K562 (cell line): ENCODE results near the gene TMEM128. TPM values are rescaled to one million over a fixed set of nuclear protein-coding genes. Genes with fewer than 3 reads are reported as not detected.
A peak's percentile ranks its signal among the peaks of the same experiment; 100 is the strongest.

Source experiments
- ATAC-seq: fragments of 200-7000 bp; cut with Tn5 transposase; 3 replicates; pipeline ENCODE4 v1.9.1; 2020; ENCODE audit warnings: moderate library complexity
- BruUV-seq: library from RNA; stranded (reverse); fragments of 400-500 nt; replicated peaks from 2 replicates; lab custom pipeline; 2021; lab: Mats Ljungman, UMichigan
- CTCF ChIA-PET: fragments of 300-600 bp; formaldehyde crosslinking; extraction: SDS; loops from one replicate; lab custom pipeline; 2021; ENCODE audit warnings: low intra/inter-chr PET ratio; lab: Yijun Ruan, JAX
- POLR2A ChIA-PET: fragments of 300-600, 350-650 bp; sonication (Branson Sonifier 250); formaldehyde crosslinking; extraction: SDS; loops from one replicate; lab custom pipeline; 2021; ENCODE audit warnings: antibody characterized with exemption, inconsistent platforms; lab: Yijun Ruan, JAX
- DNase-seq, 4 experiments: peaks; one replicate each; pipeline versions ENCODE4 v3.0.0 to v3.0.0-alpha.2; 2011 to 2018; ENCODE audit warnings: low spot score in 3 of 4, mixed read lengths in 3 of 4; ENCODE audit errors: extremely low read depth in 1 of 4
- FAIRE-seq: peaks from 2 replicates; lab custom pipeline; 2011; peaks lifted over from hg19 to GRCh38; lab: Jason Lieb, UNC
- H2AFZ ChIP-seq: 2 replicates; pipeline ENCODE4 v1.6.0; 2011; ENCODE audit warnings: low read depth, low read length, control low read depth, inconsistent platforms
- H3K27ac ChIP-seq: fragments of 200-600 bp; 3 replicates; pipeline ENCODE4 v1.8.0; 2011; ENCODE audit warnings: low read depth, mild to moderate bottlenecking, control low read depth, inconsistent platforms, low read length, moderate library complexity, mixed read lengths; ENCODE audit errors: extremely low read depth
- H3K27me3 ChIP-seq, 2 experiments: fragments of 300-600 bp in 1 of 2; 2 replicates in 1 of 2; 3 replicates in 1 of 2; pipeline versions ENCODE4 v1.6.0 to v1.8.0; 2011; ENCODE audit warnings: inconsistent platforms in 2 of 2, low read length in 2 of 2, mild to moderate bottlenecking in 1 of 2, mixed read lengths in 1 of 2, moderate library complexity in 1 of 2; ENCODE audit not compliant: control insufficient read depth in 2 of 2, insufficient read depth in 2 of 2
- H3K36me3 ChIP-seq: fragments of 300-600 bp; 3 replicates; pipeline ENCODE4 v1.8.0; 2011; ENCODE audit warnings: mild to moderate bottlenecking, low read length, inconsistent platforms; ENCODE audit not compliant: control insufficient read depth, insufficient read depth
- H3K4me1 ChIP-seq, 2 experiments: fragments of 200-600 bp in 1 of 2; replicated peaks in 1 of 2; 2 replicates in 1 of 2; 3 replicates in 1 of 2; pipeline versions ENCODE4 v1.5.1 to v1.8.0; 2011; ENCODE audit warnings: inconsistent platforms in 2 of 2, low read length in 2 of 2, mild to moderate bottlenecking in 1 of 2, mixed read lengths in 1 of 2, moderate library complexity in 1 of 2; ENCODE audit not compliant: control insufficient read depth in 2 of 2, insufficient read depth in 2 of 2
- H3K4me2 ChIP-seq: 2 replicates; pipeline ENCODE4 v1.6.1; 2011; ENCODE audit warnings: low read length, control low read depth, inconsistent platforms, mixed read lengths; ENCODE audit not compliant: insufficient read depth
- H3K4me3 ChIP-seq: fragments of 200-600 bp; sonication (generic), shearing (Covaris generic); 2 replicates; pipeline ENCODE4 v1.5.1; 2016; ENCODE audit warnings: control low read depth, inconsistent platforms
- H3K79me2 ChIP-seq: fragments of 200-600 bp; 3 replicates; pipeline ENCODE4 v1.8.0; 2011; ENCODE audit warnings: low read length, inconsistent platforms; ENCODE audit not compliant: control insufficient read depth, insufficient read depth
- H3K9ac ChIP-seq, 2 experiments: 2 replicates each; pipeline versions ENCODE4 v1.6.0 to v1.6.1; 2011; ENCODE audit warnings: low read depth in 2 of 2, low read length in 2 of 2, control low read depth in 1 of 2, inconsistent platforms in 1 of 2, mild to moderate bottlenecking in 1 of 2, mixed read lengths in 1 of 2; ENCODE audit not compliant: insufficient read depth in 1 of 2
- H3K9me1 ChIP-seq: one replicate; pipeline ENCODE4 v1.6.0; 2011; ENCODE audit warnings: inconsistent platforms, mild to moderate bottlenecking, low read length, moderate library complexity; ENCODE audit not compliant: control insufficient read depth, insufficient read depth
- H3K9me3 ChIP-seq: replicated peaks from 2 replicates; pipeline ENCODE4 v1.5.1; 2011; ENCODE audit warnings: low read depth, low read length, inconsistent platforms; ENCODE audit not compliant: control insufficient read depth, insufficient read depth
- H4K20me1 ChIP-seq: replicated peaks from 2 replicates; pipeline ENCODE4 v1.6.1; 2011; ENCODE audit warnings: low read length, inconsistent platforms, mixed read lengths; ENCODE audit not compliant: control insufficient read depth, insufficient read depth
- BDP1 ChIP-seq: IDR thresholded peaks from 3 replicates; pipeline ENCODE4 v1.6.1; 2011; ENCODE audit not compliant: insufficient read length, insufficient read depth
- BRD4 ChIP-seq: fragments of 200-600 bp; sonication (generic); IDR thresholded peaks from 2 replicates; pipeline ENCODE4 v1.6.1; 2017; ENCODE audit warnings: inconsistent platforms
- CBX5 ChIP-seq: IDR thresholded peaks from 2 replicates; pipeline ENCODE4 v1.6.1; 2014; ENCODE audit warnings: low read depth, borderline replicate concordance
- CEBPB ChIP-seq: fragments of 450-650 bp; IDR thresholded peaks from 2 replicates; pipeline ENCODE4 v1.6.1; 2016; ENCODE audit warnings: missing genetic modification characterization, missing compliant biosample characterization
- DPF2 ChIP-seq: fragments of 450-650 bp; IDR thresholded peaks from 2 replicates; pipeline ENCODE4 v1.6.1; 2016
- EGR1 ChIP-seq: fragments of 450-650 bp; conservative IDR thresholded peaks from 2 replicates; pipeline ENCODE4 v1.6.1; 2017; ENCODE audit warnings: mild to moderate bottlenecking
- MAFG ChIP-seq: fragments of 450-650 bp; conservative IDR thresholded peaks from 2 replicates; pipeline ENCODE4 v1.6.1; 2016; ENCODE audit warnings: missing genetic modification characterization, missing compliant biosample characterization
- RBFOX2 ChIP-seq: fragments of 200-400 bp; formaldehyde crosslinking; IDR thresholded peaks from 2 replicates; pipeline ENCODE4 v1.6.1; 2017; ENCODE audit warnings: low read depth, mild to moderate bottlenecking, low read length, moderate library complexity
- RHOXF2B ChIP-seq: fragments of 250-450 bp; sonication (Bioruptor Pico); conservative IDR thresholded peaks from 2 replicates; pipeline ENCODE4 v1.5.1; 2021
- SAP30 ChIP-seq: fragments of 200-600 bp; sonication (generic); IDR thresholded peaks from 2 replicates; pipeline ENCODE4 v1.6.1; 2012; ENCODE audit warnings: borderline replicate concordance, low read depth, mild to moderate bottlenecking, moderate library complexity, low read length, control low read depth, inconsistent platforms; ENCODE audit not compliant: insufficient read depth, poor library complexity, severe bottlenecking
- SMARCA5 ChIP-seq: fragments of 450-650 bp; IDR thresholded peaks from 2 replicates; pipeline ENCODE4 v1.6.1; 2016
- SPI1 ChIP-seq: IDR thresholded peaks from 2 replicates; pipeline ENCODE4 v1.6.1; 2011; ENCODE audit warnings: low read depth, low read length, control low read depth, borderline replicate concordance
- TFAP4 ChIP-seq: sonication (generic); formaldehyde crosslinking; IDR thresholded peaks from 2 replicates; pipeline ENCODE4 v1.8.0; 2022; ENCODE audit warnings: missing genetic modification reagents, mild to moderate bottlenecking, moderate library complexity, borderline replicate concordance
- USF1 ChIP-seq: sonication (generic); formaldehyde crosslinking; IDR thresholded peaks from 2 replicates; pipeline ENCODE4 v1.9.0; 2022; ENCODE audit warnings: mild to moderate bottlenecking, missing genetic modification reagents
- ZEB2 ChIP-seq: fragments of 450-650 bp; IDR thresholded peaks from 2 replicates; pipeline ENCODE4 v1.6.1; 2016
- WGBS: fragments of 100-300 bp; shearing (Covaris generic); methylation state at CpG from one replicate; pipeline ENCODE4 v1.1.6; 2016; ENCODE audit warnings: low coverage, mixed read lengths; ENCODE audit not compliant: insufficient coverage; ENCODE audit errors: missing lambda C conversion rate; 5-methylcytosine and 5-hydroxymethylcytosine counted together
- in situ Hi-C: fragments of 300-500 bp; cut with MboI; formaldehyde crosslinking; loops from 4 replicates; pipeline ENCODE4 v1.15.0; 2018; ENCODE audit warnings: inconsistent platforms, mixed read lengths
- intact Hi-C: fragments of 100-400 bp; cut with micrococcal nuclease; formaldehyde crosslinking; loops from 2 replicates; pipeline ENCODE4 v1.14.2; 2022
- polyA plus RNA-seq, 8 experiments: library from polyadenylated mRNA; depleted of rRNA in 4 of 8; stranded (reverse) in 5 of 8; unstranded in 3 of 8; fragments of >200 nt; fragmentation: Nextera tagmentation in 2 of 8; fragmentation: Illumina TruSeq in 1 of 8; extraction: Ambion mirVana in 2 of 8; extraction: Trizol in 1 of 8; gene quantifications; 2 replicates each; pipeline versions ENCODE4 v1.2.1 to v1.2.3, GENCODE V29; 2011 to 2014; ENCODE audit warnings: inconsistent platforms in 1 of 8, missing spikeins in 1 of 8
- total RNA-seq, 7 experiments: library from RNA; depleted of rRNA in 6 of 7; stranded (reverse); fragments of >200 nt in 6 of 7; fragmentation: Illumina TruSeq in 2 of 7; extraction: Trizol in 2 of 7; gene quantifications; 2 replicates each; pipeline versions ENCODE4 v1.2.1 to v1.2.3, GENCODE V29; 2011 to 2021; ENCODE audit warnings: low replicate concordance in 1 of 7
- TF ChIP-seq, protein P1 (sequence below): fragments of 450-650 bp; IDR thresholded peaks from 2 replicates; pipeline ENCODE4 v1.6.1; 2016; ENCODE audit warnings: low read depth

The TMEM128 gene
- total and polyA plus RNA-seq, 9 of the 15 experiments (the other 6 are each of a cell fraction or from before 2014, with no cell fraction given), result 9.1 to 40.0 (median 14.3) TPM

GRCh38 chr4:4247696-4248028 is 361 bp downstream of the TMEM128 start:
- peaks cover 24% of the 10 kb centered on the region for H3K36me3 ChIP-seq
- no peaks in the 10 kb centered on the region for H3K27me3 ChIP-seq
- no peak for DNase-seq
- peak overlapping the region; percentile 94 to 96 for H3K9ac ChIP-seq
- peak overlapping the region; percentile 94 for H2AFZ ChIP-seq
- peak; percentile 7 for ATAC-seq
- H3K9me1 ChIP-seq, result no peaks in the 10 kb centered on the region
- H3K79me2 ChIP-seq, result peaks cover 16% of the 10 kb centered on the region
- BruUV-seq, result TSS peak; percentile 73
- in situ Hi-C loops (no loop called here), intact Hi-C loops (no loop called here)
- FAIRE-seq, result no peak
- H3K9me3 ChIP-seq, result no peaks in the 10 kb centered on the region
- H3K27ac ChIP-seq, result peak overlapping the region; percentile 92
- CTCF ChIA-PET, result no interaction called here
- WGBS, result 2% methylated on average over 11 of the region's 12 CpGs
- H3K4me2 ChIP-seq, result peak overlapping the region; percentile 90
- POLR2A ChIA-PET, result interaction anchor here (0.6 to 1.9 kb wide), 9 partner anchors 13 to 540 kb away, joined by 3 to 7 read pairs (median 3); no protein-coding TSS in a partner anchor
- no peaks in the 10 kb centered on the region for H4K20me1 ChIP-seq
- H3K4me3 ChIP-seq, result peak overlapping the region; percentile 89
- H3K4me1 ChIP-seq, result peaks cover 4 to 8% of the 10 kb centered on the region in 2 experiments; a peak in 3 of 5 replicates
- TF ChIP-seq, protein P1, sequence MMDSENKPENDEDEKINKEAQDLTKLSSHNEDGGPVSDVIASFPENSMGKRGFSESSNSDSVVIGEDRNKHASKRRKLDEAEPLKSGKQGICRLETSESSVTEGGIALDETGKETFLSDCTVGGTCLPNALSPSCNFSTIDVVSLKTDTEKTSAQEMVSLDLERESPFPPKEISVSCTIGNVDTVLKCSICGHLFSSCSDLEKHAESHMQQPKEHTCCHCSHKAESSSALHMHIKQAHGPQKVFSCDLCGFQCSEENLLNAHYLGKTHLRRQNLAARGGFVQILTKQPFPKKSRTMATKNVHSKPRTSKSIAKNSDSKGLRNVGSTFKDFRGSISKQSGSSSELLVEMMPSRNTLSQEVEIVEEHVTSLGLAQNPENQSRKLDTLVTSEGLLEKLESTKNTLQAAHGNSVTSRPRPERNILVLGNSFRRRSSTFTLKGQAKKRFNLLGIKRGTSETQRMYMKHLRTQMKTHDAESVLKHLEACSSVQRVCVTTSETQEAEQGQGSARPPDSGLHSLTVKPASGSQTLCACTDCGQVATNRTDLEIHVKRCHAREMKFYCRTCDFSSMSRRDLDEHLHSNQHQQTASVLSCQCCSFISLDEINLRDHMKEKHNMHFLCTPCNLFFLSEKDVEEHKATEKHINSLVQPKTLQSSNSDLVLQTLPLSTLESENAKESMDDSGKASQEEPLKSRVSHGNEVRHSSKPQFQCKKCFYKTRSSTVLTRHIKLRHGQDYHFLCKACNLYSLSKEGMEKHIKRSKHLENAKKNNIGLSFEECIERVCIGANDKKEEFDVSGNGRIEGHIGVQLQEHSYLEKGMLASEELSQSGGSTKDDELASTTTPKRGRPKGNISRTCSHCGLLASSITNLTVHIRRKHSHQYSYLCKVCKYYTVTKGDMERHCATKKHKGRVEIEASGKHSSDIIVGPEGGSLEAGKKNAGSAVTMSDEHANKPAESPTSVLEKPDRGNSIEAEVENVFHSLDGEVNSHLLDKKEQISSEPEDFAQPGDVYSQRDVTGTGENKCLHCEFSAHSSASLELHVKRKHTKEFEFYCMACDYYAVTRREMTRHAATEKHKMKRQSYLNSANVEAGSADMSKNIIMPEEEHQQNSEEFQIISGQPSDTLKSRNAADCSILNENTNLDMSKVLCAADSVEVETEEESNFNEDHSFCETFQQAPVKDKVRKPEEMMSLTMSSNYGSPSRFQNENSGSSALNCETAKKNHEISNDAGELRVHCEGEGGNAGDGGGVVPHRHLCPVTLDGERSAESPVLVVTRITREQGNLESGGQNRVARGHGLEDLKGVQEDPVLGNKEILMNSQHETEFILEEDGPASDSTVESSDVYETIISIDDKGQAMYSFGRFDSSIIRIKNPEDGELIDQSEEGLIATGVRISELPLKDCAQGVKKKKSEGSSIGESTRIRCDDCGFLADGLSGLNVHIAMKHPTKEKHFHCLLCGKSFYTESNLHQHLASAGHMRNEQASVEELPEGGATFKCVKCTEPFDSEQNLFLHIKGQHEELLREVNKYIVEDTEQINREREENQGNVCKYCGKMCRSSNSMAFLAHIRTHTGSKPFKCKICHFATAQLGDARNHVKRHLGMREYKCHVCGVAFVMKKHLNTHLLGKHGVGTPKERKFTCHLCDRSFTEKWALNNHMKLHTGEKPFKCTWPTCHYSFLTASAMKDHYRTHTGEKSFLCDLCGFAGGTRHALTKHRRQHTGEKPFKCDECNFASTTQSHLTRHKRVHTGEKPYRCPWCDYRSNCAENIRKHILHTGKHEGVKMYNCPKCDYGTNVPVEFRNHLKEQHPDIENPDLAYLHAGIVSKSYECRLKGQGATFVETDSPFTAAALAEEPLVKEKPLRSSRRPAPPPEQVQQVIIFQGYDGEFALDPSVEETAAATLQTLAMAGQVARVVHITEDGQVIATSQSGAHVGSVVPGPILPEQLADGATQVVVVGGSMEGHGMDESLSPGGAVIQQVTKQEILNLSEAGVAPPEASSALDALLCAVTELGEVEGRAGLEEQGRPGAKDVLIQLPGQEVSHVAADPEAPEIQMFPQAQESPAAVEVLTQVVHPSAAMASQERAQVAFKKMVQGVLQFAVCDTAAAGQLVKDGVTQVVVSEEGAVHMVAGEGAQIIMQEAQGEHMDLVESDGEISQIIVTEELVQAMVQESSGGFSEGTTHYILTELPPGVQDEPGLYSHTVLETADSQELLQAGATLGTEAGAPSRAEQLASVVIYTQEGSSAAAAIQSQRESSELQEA, result no peak
- TF ChIP-seq TFAP4 (CRISPR knock-in tag) (no peak), DPF2 (no peak), EGR1 (no peak), RBFOX2 (no peak), SAP30 (peak; percentile 15), CBX5 (no peak), RHOXF2B (CRISPR knock-in tag) (no peak), SPI1 (no peak), MAFG (tag) (no peak), BDP1 (no peak), ZEB2 (no peak), USF1 (CRISPR knock-in tag) (no peak), SMARCA5 (no peak), BRD4 (0 out of 2 replicates have a peak, but pooled peaks have one; percentile 72), CEBPB (no peak)
